ENCODE data around the gene METRN.

The METRN gene

GRCh38 chr16:743794-744500 lies 29.0 kb downstream of the METRN start:
- no peak for DNase-seq (ENCODE audit: low spot score)
- TF ChIP-seq, protein P1, sequence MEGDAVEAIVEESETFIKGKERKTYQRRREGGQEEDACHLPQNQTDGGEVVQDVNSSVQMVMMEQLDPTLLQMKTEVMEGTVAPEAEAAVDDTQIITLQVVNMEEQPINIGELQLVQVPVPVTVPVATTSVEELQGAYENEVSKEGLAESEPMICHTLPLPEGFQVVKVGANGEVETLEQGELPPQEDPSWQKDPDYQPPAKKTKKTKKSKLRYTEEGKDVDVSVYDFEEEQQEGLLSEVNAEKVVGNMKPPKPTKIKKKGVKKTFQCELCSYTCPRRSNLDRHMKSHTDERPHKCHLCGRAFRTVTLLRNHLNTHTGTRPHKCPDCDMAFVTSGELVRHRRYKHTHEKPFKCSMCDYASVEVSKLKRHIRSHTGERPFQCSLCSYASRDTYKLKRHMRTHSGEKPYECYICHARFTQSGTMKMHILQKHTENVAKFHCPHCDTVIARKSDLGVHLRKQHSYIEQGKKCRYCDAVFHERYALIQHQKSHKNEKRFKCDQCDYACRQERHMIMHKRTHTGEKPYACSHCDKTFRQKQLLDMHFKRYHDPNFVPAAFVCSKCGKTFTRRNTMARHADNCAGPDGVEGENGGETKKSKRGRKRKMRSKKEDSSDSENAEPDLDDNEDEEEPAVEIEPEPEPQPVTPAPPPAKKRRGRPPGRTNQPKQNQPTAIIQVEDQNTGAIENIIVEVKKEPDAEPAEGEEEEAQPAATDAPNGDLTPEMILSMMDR (conservative IDR thresholded peaks at IDR 0.05; ENCODE audit: low read depth), result no peak
- no peak overlapping the region for H3K27ac ChIP-seq
- POLR2A ChIA-PET (ENCODE audit: low non-redundant PET), result no interaction called here
- CTCF ChIA-PET, result interaction anchor here (0.6 to 1.7 kb wide), 5 partner anchors 33 to 401 kb away, joined by 3 to 8 read pairs (median 3); no protein-coding TSS in a partner anchor

DNA sequence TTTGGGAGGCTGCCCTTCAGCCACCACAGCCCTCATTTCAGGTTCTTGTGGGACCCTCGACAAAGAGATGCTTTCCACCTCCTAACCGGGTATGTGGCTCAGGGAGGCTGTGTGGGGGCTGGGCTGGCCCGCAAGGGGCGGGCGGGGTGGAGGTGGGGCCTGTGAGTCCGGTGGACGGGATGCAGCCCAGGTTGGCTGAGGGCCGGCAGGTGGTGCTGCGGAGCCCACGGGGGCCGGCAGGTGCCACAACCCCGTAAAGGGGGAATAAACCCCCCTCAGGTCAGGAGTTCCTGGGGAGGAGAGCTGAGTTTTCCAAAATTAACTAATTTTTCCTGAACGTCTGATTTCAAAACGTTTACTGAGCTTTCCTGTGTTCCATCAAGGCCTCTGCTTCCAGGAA lies 30.8 kb downstream of the METRN start:
- ChIA-PET POLR2A (ENCODE audit: low non-redundant PET) (no interaction called here), CTCF (interaction anchor here (0.6 to 1.6 kb wide), 8 partner anchors 9 to 61 kb away, joined by 3 to 13 read pairs (median 3); partner anchors contain the start of gene ANTKMT)
- TF ChIP-seq, protein P1 (conservative IDR thresholded peaks at IDR 0.05; ENCODE audit: low read depth), result peak; percentile 52
- no peak for DNase-seq (ENCODE audit: low spot score)
- H3K27ac ChIP-seq, result no peak overlapping the region

DNA sequence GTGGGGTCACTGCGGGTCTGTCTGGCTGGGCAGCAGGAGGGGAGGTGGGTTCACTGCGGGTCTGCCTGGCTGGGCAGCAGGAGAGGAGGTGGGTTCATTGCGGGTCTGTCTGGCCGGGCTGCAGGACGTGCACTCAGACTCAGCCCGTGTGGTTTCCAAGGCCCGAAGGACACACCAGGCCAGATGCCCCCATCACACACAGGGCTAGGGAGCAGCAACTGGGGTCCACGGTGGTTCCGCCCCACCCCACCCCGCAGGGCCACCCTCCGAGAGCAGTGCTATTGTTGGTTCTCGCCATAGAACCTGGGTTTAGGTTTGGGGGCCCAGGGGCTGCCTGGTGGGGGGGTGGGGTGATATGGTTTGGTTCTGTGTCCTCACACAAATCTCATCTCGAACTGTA lies 31.7 kb downstream of the METRN start:
- CTCF ChIA-PET, result no interaction called here
- TF ChIP-seq, protein P1 (conservative IDR thresholded peaks at IDR 0.05; ENCODE audit: low read depth), result no peak

DNA sequence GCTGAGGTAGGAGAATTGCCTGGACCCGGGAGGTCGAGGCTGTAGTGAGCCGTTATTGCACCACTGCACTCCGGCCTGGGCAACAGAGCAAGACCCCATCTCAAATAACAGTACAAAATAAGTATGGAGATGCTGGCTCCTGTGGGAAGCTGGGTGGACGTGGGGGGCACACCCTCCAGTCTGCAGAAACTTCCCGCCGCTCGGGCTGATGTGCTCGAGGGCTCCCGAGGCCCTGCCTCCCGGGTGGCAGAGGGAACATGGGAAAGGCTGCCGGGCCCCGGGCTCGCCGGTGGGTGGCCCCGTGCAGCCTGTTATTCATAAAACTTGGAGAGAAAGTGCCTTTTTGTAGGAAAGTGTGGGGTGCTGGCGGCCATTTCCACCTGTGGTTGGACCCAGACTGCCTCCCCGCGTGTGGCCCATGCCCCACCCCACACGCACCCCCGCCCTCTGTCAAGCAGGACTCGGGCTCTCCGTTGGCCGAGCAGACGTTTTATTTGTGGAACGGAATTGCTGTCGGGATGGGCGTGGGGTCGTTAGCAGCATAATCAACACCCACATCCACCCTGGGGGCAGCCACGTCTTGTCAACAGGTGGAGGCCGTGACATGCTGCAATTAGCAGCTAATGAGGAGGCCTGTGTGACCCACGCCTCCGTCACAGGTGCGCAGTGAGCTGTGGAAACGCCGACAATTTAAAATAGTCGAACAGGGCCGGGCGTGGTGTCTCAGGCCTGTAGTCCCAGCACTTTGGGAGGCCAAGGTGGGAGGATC lies 33.2 kb downstream of the METRN start:
- peak overlapping the region; percentile 64 for H3K27ac ChIP-seq
- no peak for DNase-seq (ENCODE audit: low spot score)
- ChIA-PET POLR2A (ENCODE audit: low non-redundant PET) (interaction anchor here (0.7 kb wide), 1 partner anchor 182 kb away, joined by 3 read pairs; no protein-coding TSS in a partner anchor), CTCF (interaction anchor here (0.7 to 3.2 kb wide), 2 partner anchors 37 to 198 kb away, joined by 4 to 18 read pairs; no protein-coding TSS in a partner anchor)
- TF ChIP-seq, protein P1 (conservative IDR thresholded peaks at IDR 0.05; ENCODE audit: low read depth), result no peak

More for the DNA sequence above, 31.7 kb downstream of the METRN start:
- DNase-seq (ENCODE audit: low spot score), result no peak
- POLR2A ChIA-PET (ENCODE audit: low non-redundant PET), result no interaction called here
- H3K27ac ChIP-seq, result no peak overlapping the region

- H3K27ac ChIP-seq, result peak overlapping the region; percentile 64
- TF ChIP-seq, protein P1 (conservative IDR thresholded peaks at IDR 0.05; ENCODE audit: low read depth), result no peak
- ChIA-PET POLR2A (ENCODE audit: low non-redundant PET) (interaction anchor here (0.7 to 0.9 kb wide), 2 partner anchors 11 to 183 kb away, joined by 3 read pairs; no protein-coding TSS in a partner anchor), CTCF (interaction anchor here (0.7 to 3.2 kb wide), 2 partner anchors 36 to 199 kb away, joined by 4 to 18 read pairs; no protein-coding TSS in a partner anchor)
- no peak for DNase-seq (ENCODE audit: low spot score)
Measured at GRCh38 chr16:749010-749409, 34.1 kb downstream of the METRN start.

GRCh38 chr16:750485-750884 lies 35.6 kb downstream of the METRN start:
- POLR2A ChIA-PET (ENCODE audit: low non-redundant PET), result no interaction called here
- CTCF ChIA-PET, result interaction anchor here (1.2 kb wide), 1 partner anchor 10 kb away, joined by 6 read pairs; the partner anchor contains the start of gene CIAO3

More at GRCh38 chr16:750485-750884, 35.6 kb downstream of the METRN start:
- no peak for DNase-seq (ENCODE audit: low spot score)
- TF ChIP-seq, protein P1 (conservative IDR thresholded peaks at IDR 0.05; ENCODE audit: low read depth), result no peak
- H3K27ac ChIP-seq, result no peak overlapping the region

Measured in RWPE1 (cell line).